SHP77 (cell line): ENCODE data around the gene ID1.
"Not testable (repeated sequence)": the region's sequence is repeated elsewhere in the genome, so short reads cannot be mapped to it uniquely, and the experiment has no call there.

Experiments
- DNase-seq, 2 experiments: peaks; one replicate each; lab custom pipeline; 2025; lab: John Stamatoyannopoulos, UW

ID1 gene

GRCh38 chr20:31602431-31602778, 2.7 kb upstream of the ID1 start:
- DNase-seq = no peak

GRCh38 chr20:31602779-31603441, 2.2 kb upstream of the ID1 start:
- DNase-seq = peak in 1 of 2 experiments; percentile 20

GRCh38 chr20:31603822-31604566, 1.1 kb upstream of the ID1 start:
- peak; percentile 97 to 99 for DNase-seq

- no peak for DNase-seq
Observed at GRCh38 chr20:31604567-31605030, 490 bp upstream of the ID1 start.

- no peak for DNase-seq
Observed at GRCh38 chr20:31605902-31606803, 1.1 kb downstream of the ID1 start.

- DNase-seq = peak; percentile 59 to 72
Observed at GRCh38 chr20:31606804-31607639, 1.9 kb downstream of the ID1 start.

- peak in 1 of 2 experiments; percentile 61 for DNase-seq
Observed at GRCh38 chr20:31607640-31608250, 2.7 kb downstream of the ID1 start.

- DNase-seq = peak; percentile 89 to 93
Observed at GRCh38 chr20:31608251-31608945, 3.3 kb downstream of the ID1 start.

GRCh38 chr20:31612271-31612640, 7.2 kb downstream of the ID1 start:
- DNase-seq = not testable (repeated sequence)

- DNase-seq = no peak
Observed at GRCh38 chr20:31615416-31615815, 10.3 kb downstream of the ID1 start.

GRCh38 chr20:31617432-31618104, 12.5 kb downstream of the ID1 start:
- no peak for DNase-seq

GRCh38 chr20:31620246-31620645, 15.2 kb downstream of the ID1 start:
- DNase-seq = no peak

GRCh38 chr20:31623123-31623505, 18.0 kb downstream of the ID1 start:
- not testable (repeated sequence) for DNase-seq

- not testable (repeated sequence) for DNase-seq
Observed at GRCh38 chr20:31626534-31626933, 21.4 kb downstream of the ID1 start.

GRCh38 chr20:31628057-31628456, 23.0 kb downstream of the ID1 start:
- not testable (repeated sequence) for DNase-seq

GRCh38 chr20:31630187-31630790, 25.2 kb downstream of the ID1 start:
- DNase-seq = no peak

GRCh38 chr20:31632548-31633338, 27.7 kb downstream of the ID1 start:
- DNase-seq = no peak

GRCh38 chr20:31633339-31633914, 28.3 kb downstream of the ID1 start:
- DNase-seq = no peak
